ENCODE data around the gene BCOR.

Gene BCOR

GRCh38 chrX:40097504-40098263, at the start of gene BCOR:
Gene BCOR, minus strand, starts transcription at chrX:40097958. Its CDS starts 20,029 bp downstream, at chrX:40077929.
- FAIRE-seq = no peak

- no peak for FAIRE-seq
Observed at GRCh38 chrX:40147126-40147952, 49.6 kb upstream of the BCOR start.

- no peak for FAIRE-seq
Observed at GRCh38 chrX:40146262-40147125, 48.7 kb upstream of the BCOR start.

GRCh38 chrX:40145923-40146261, 48.1 kb upstream of the BCOR start:
- no peak for FAIRE-seq

GRCh38 chrX:40145001-40145922, 47.5 kb upstream of the BCOR start:
- FAIRE-seq = no peak

- FAIRE-seq = no peak
Observed at GRCh38 chrX:40144576-40144975, 46.8 kb upstream of the BCOR start.

- FAIRE-seq = no peak
Observed at GRCh38 chrX:40143987-40144386, 46.2 kb upstream of the BCOR start.

- FAIRE-seq = no peak
Observed at GRCh38 chrX:40143001-40143400, 45.2 kb upstream of the BCOR start.

GRCh38 chrX:40142417-40142816, 44.7 kb upstream of the BCOR start:
- FAIRE-seq = no peak

- FAIRE-seq = no peak
Observed at GRCh38 chrX:40140706-40141499, 43.1 kb upstream of the BCOR start.

- FAIRE-seq = no peak
Observed at GRCh38 chrX:40132751-40133150, 35.0 kb upstream of the BCOR start.

GRCh38 chrX:40131654-40132337, 34.0 kb upstream of the BCOR start:
- FAIRE-seq = no peak

GRCh38 chrX:40130207-40130606, 32.4 kb upstream of the BCOR start:
- no peak for FAIRE-seq

GRCh38 chrX:40127052-40127451, 29.3 kb upstream of the BCOR start:
- no peak for FAIRE-seq

- no peak for FAIRE-seq
Observed at GRCh38 chrX:40122487-40122886, 24.7 kb upstream of the BCOR start.

GRCh38 chrX:40121618-40122017, 23.9 kb upstream of the BCOR start:
- no peak for FAIRE-seq

GRCh38 chrX:40120838-40121580, 23.3 kb upstream of the BCOR start:
- FAIRE-seq = no peak

GRCh38 chrX:40117715-40118285, 20.0 kb upstream of the BCOR start:
- no peak for FAIRE-seq

- FAIRE-seq = no peak
Observed at GRCh38 chrX:40116925-40117324, 19.2 kb upstream of the BCOR start.

GRCh38 chrX:40112996-40113395, 15.2 kb upstream of the BCOR start:
- no peak for FAIRE-seq
